GM12878 (cell line): ENCODE measurements around the gene HES7. TPM values are rescaled to one million over a fixed set of nuclear protein-coding genes. Genes with fewer than 3 reads are reported as not detected.

Experiments used
- ATAC-seq: fragments of 200-7000 bp; cut with Tn5 transposase; 3 replicates; pipeline ENCODE4 v1.9.1; 2020; ENCODE audit warnings: mild to moderate bottlenecking, moderate library complexity
- BruUV-seq: library from RNA; stranded (reverse); fragments of 400-500 nt; replicated peaks from 2 replicates; lab custom pipeline; 2021; lab: Mats Ljungman, UMichigan
- CTCF ChIA-PET: fragments of 300-600 bp; sonication (Branson Sonifier 250); formaldehyde crosslinking; extraction: SDS; loops from one replicate; lab custom pipeline; 2021; ENCODE audit warnings: inconsistent platforms; lab: Yijun Ruan, JAX
- POLR2A ChIA-PET: fragments of 350-600 bp; formaldehyde crosslinking; extraction: SDS; loops from one replicate; lab custom pipeline; 2021; ENCODE audit warnings: inconsistent platforms; lab: Charles Lee
- RAD21 ChIA-PET: fragments of 300-600 bp; sonication (Branson Sonifier 250); formaldehyde crosslinking; loops from one replicate; lab custom pipeline; 2023; ENCODE audit warnings: antibody characterized with exemption; ENCODE audit not compliant: unreplicated experiment; lab: Charles Lee
- SMC1A ChIA-PET: fragments of 300-600 bp; sonication (Branson Sonifier 250); formaldehyde crosslinking; loops from one replicate; lab custom pipeline; 2023; ENCODE audit not compliant: unreplicated experiment, uncharacterized antibody; lab: Charles Lee
- DNase-seq: peaks from one replicate; pipeline ENCODE4 v3.0.0-alpha.2; 2011; ENCODE audit warnings: low read depth, low spot score
- FAIRE-seq: peaks from 3 replicates; lab custom pipeline; 2011; peaks lifted over from hg19 to GRCh38; lab: Jason Lieb, UNC
- H2AFZ ChIP-seq: 2 replicates; pipeline ENCODE4 v1.6.0; 2011; ENCODE audit warnings: low read depth, low read length, control low read depth; ENCODE audit not compliant: control insufficient read depth
- H3K27ac ChIP-seq: 2 replicates; pipeline ENCODE4 v1.5.1; 2011; ENCODE audit warnings: control low read depth; ENCODE audit not compliant: control insufficient read depth, insufficient read depth
- H3K27me3 ChIP-seq, 2 experiments: replicated peaks in 1 of 2; 2 replicates each; pipeline versions ENCODE4 v1.6.0 to v1.6.1; 2011; ENCODE audit warnings: low read length in 1 of 2; ENCODE audit not compliant: control insufficient read depth in 2 of 2, insufficient read depth in 2 of 2
- H3K36me3 ChIP-seq, 2 experiments: 2 replicates each; pipeline ENCODE4 v1.5.1; 2011; ENCODE audit warnings: low read length in 1 of 2; ENCODE audit not compliant: control insufficient read depth in 2 of 2, insufficient read depth in 2 of 2
- H3K4me1 ChIP-seq: 2 replicates; pipeline ENCODE4 v1.6.1; 2011; ENCODE audit warnings: mild to moderate bottlenecking, low read length, moderate library complexity, mixed read lengths; ENCODE audit not compliant: control insufficient read depth, insufficient read depth
- H3K4me2 ChIP-seq: 2 replicates; pipeline ENCODE4 v1.6.0; 2011; ENCODE audit warnings: control low read depth; ENCODE audit not compliant: control insufficient read depth, insufficient read depth
- H3K4me3 ChIP-seq: fragments of 200-600 bp; sonication (generic); 2 replicates; pipeline ENCODE4 v1.5.1; 2016
- H3K79me2 ChIP-seq: 2 replicates; pipeline ENCODE4 v1.6.0; 2011; ENCODE audit warnings: low read length; ENCODE audit not compliant: control insufficient read depth, insufficient read depth
- H3K9ac ChIP-seq: 2 replicates; pipeline ENCODE4 v1.8.0; 2011; ENCODE audit warnings: low read length, control low read depth, mixed read lengths; ENCODE audit not compliant: control insufficient read depth, insufficient read depth
- H3K9me3 ChIP-seq: replicated peaks from 3 replicates; pipeline ENCODE4 v1.5.1; 2011; ENCODE audit warnings: mild to moderate bottlenecking, low read length; ENCODE audit not compliant: control insufficient read depth, insufficient read depth
- H4K20me1 ChIP-seq: 2 replicates; pipeline ENCODE4 v1.6.0; 2011; ENCODE audit not compliant: control insufficient read depth, insufficient read depth
- ATF3 ChIP-seq: IDR thresholded peaks from 2 replicates; pipeline ENCODE4 v1.6.1; 2011; ENCODE audit warnings: low read depth, mild to moderate bottlenecking, low read length, moderate library complexity, borderline replicate concordance; ENCODE audit errors: extremely low read depth
- CREB1 ChIP-seq: IDR thresholded peaks from 2 replicates; pipeline ENCODE4 v1.6.1; 2012; ENCODE audit warnings: low read depth, mild to moderate bottlenecking, inconsistent platforms
- LARP7 ChIP-seq: fragments of 450-650 bp; IDR thresholded peaks from 2 replicates; pipeline ENCODE4 v1.6.1; 2017; ENCODE audit warnings: mild to moderate bottlenecking
- POLR2A ChIP-seq: IDR thresholded peaks from 2 replicates; pipeline ENCODE4 v1.6.1; 2011; ENCODE audit warnings: low read depth, mild to moderate bottlenecking, low read length
- PRDM15 ChIP-seq: fragments of 450-650 bp; formaldehyde crosslinking; IDR thresholded peaks from 2 replicates; pipeline ENCODE4 v1.4.0; 2020; ENCODE audit warnings: mild to moderate bottlenecking, moderate library complexity
- RB1 ChIP-seq: fragments of 450-650 bp; formaldehyde crosslinking; IDR thresholded peaks from 2 replicates; pipeline ENCODE4 v1.6.1; 2017; ENCODE audit warnings: mild to moderate bottlenecking, borderline replicate concordance
- RFX5 ChIP-seq: IDR thresholded peaks from 2 replicates; pipeline ENCODE4 v1.6.1; 2011; ENCODE audit warnings: low read depth, low read length, improper control_type of control experiment
- RUNX3 ChIP-seq: IDR thresholded peaks from 2 replicates; pipeline ENCODE4 v1.6.1; 2012; ENCODE audit warnings: low read length, inconsistent platforms
- SIN3A ChIP-seq: IDR thresholded peaks from 2 replicates; pipeline ENCODE4 v1.6.1; 2012; ENCODE audit warnings: low read depth, low read length, improper control_type of control experiment
- SMC3 ChIP-seq: IDR thresholded peaks from 2 replicates; pipeline ENCODE4 v1.6.1; 2011; ENCODE audit warnings: low read length, improper control_type of control experiment, borderline replicate concordance
- STAT1 ChIP-seq: fragments of 450-650 bp; conservative IDR thresholded peaks from 2 replicates; pipeline ENCODE4 v1.6.1; 2014; ENCODE audit warnings: antibody characterized with exemption, mild to moderate bottlenecking
- SUPT20H ChIP-seq: IDR thresholded peaks from 2 replicates; pipeline ENCODE4 v1.6.1; 2011; ENCODE audit warnings: low read depth, mild to moderate bottlenecking, low read length, moderate library complexity, borderline replicate concordance; ENCODE audit not compliant: control insufficient read depth
- USF1 ChIP-seq: IDR thresholded peaks from 2 replicates; pipeline ENCODE4 v1.6.1; 2011; ENCODE audit warnings: borderline replicate concordance, low read depth, mild to moderate bottlenecking, moderate library complexity, mixed read lengths, low read length; ENCODE audit not compliant: insufficient read depth; ENCODE audit errors: extremely low read length
- WRNIP1 ChIP-seq: IDR thresholded peaks from 2 replicates; pipeline ENCODE4 v1.6.1; 2011; ENCODE audit warnings: low read depth, low read length, improper control_type of control experiment, borderline replicate concordance
- ZNF274 ChIP-seq: IDR thresholded peaks from one replicate; pipeline ENCODE4 v1.8.0; 2011; ENCODE audit not compliant: insufficient read length, insufficient read depth
- WGBS: methylation state at CpG from one replicate; pipeline ENCODE4 v1.1.6; 2016; ENCODE audit warnings: low lambda C conversion rate; ENCODE audit not compliant: insufficient replicate concordance, insufficient coverage; ENCODE audit errors: missing lambda C conversion rate; 5-methylcytosine and 5-hydroxymethylcytosine counted together
- in situ Hi-C: fragments of 300-500 bp; cut with MboI; formaldehyde crosslinking; loops from 9 replicates; pipeline ENCODE4 v1.14.3; 2018; ENCODE audit warnings: mixed read lengths
- intact Hi-C: fragments of 100-400 bp; cut with micrococcal nuclease; formaldehyde crosslinking; loops from one replicate; pipeline ENCODE4 v1.14.2; 2022; ENCODE audit not compliant: unreplicated experiment
- polyA plus RNA-seq, 11 experiments: library from polyadenylated mRNA; depleted of rRNA in 4 of 11; unstranded in 6 of 11; stranded (reverse) in 5 of 11; fragments of >200 nt; fragmentation: Nextera tagmentation in 4 of 11; fragmentation: Illumina TruSeq in 1 of 11; extraction: Ambion mirVana in 4 of 11; extraction: Trizol in 1 of 11; gene quantifications; 1 replicate in 1 of 11; 2 replicates in 10 of 11; pipeline versions ENCODE4 v1.2.1 to v1.2.3, GENCODE V29; 2011 to 2016; ENCODE audit warnings: inconsistent platforms in 2 of 11, missing spikeins in 2 of 11, low read depth in 1 of 11
- total RNA-seq, 4 experiments: library from RNA; depleted of rRNA in 3 of 4; stranded (reverse); fragments of >200 nt in 3 of 4; fragmentation: Illumina TruSeq in 1 of 4; extraction: Trizol in 1 of 4; gene quantifications; 2 replicates each; pipeline versions ENCODE4 v1.2.1 to v1.2.3, GENCODE V29; 2013 to 2021

Gene HES7
- total and polyA plus RNA-seq, 10 of the 15 experiments (the other 5 are each of a cell fraction or from before 2014, with no cell fraction given), result 0.07 to 1.3 (median 0.63) TPM; not detected in 4

- TF ChIP-seq ATF3 (no peak), RUNX3 (no peak), SMC3 (peak; percentile 51; the same call in 1 of the 2 replicates), WRNIP1 (no peak)
These were observed 50.0 kb downstream of the HES7 start (continued) for GRCh38 chr17:8073627-8074484.

- Histone ChIP-seq H3K9ac (no peak overlapping the region), H3K36me3 (no peaks in the 10 kb centered on the region), H3K4me1 (no peaks in the 10 kb centered on the region), H3K4me2 (no peak overlapping the region), H3K4me3 (no peak overlapping the region), H2AFZ (no peak overlapping the region), H3K27me3 (peaks cover 8 to 20% of the 10 kb centered on the region in 2 experiments), H3K79me2 (no peaks in the 10 kb centered on the region), H4K20me1 (no peaks in the 10 kb centered on the region), H3K27ac (no peak overlapping the region), H3K9me3 (no peaks in the 10 kb centered on the region)
- CTCF ChIA-PET, result interaction anchor here (0.5 to 9.4 kb wide), 30 partner anchors 8 to 713 kb away, joined by 3 to 159 read pairs (median 4); partner anchors contain the start of genes ALOXE3 and HES7
- POLR2A ChIA-PET, result no interaction called here
- intact Hi-C loops (loop anchor here (10.0 kb wide), 1 partner anchor 672 kb away; the partner anchor contains the start of gene CCDC42), in situ Hi-C loops (loop anchor here (10.0 kb wide), 1 partner anchor 672 kb away; the partner anchor contains the start of gene CCDC42)
- no TSS peak for BruUV-seq
- 19% methylated on average over 33 of the region's 40 CpGs for WGBS
- SMC1A ChIA-PET, result interaction anchor here (0.6 to 4.7 kb wide), 5 partner anchors 12 to 159 kb away, joined by 3 to 37 read pairs (median 7); partner anchors contain the start of gene ALOXE3
- no peak for FAIRE-seq
- RAD21 ChIA-PET, result interaction anchor here (0.6 to 3.0 kb wide), 10 partner anchors 11 to 413 kb away, joined by 3 to 25 read pairs (median 5); partner anchors contain the start of gene ALOXE3
- ATAC-seq, result peak; percentile 38
- no peak for DNase-seq
- TF ChIP-seq POLR2A (no peak), SIN3A (no peak), RFX5 (no peak), LARP7 (no peak), CREB1 (no peak), USF1 (no peak), RB1 (no peak), ZNF274 (no peak), SUPT20H (no peak), PRDM15 (CRISPR knock-in tag) (no peak), STAT1 (no peak)
These were observed 51.0 kb downstream of the HES7 start for GRCh38 chr17:8072729-8073461.
